ENCODE measurements around the gene AUNIP. TPM values are rescaled to one million over a fixed set of nuclear protein-coding genes. Genes with fewer than 3 reads are reported as not detected.

AUNIP gene
- total and polyA plus RNA-seq, 2 donors from 2014 or later: 0.38 TPM; not detected in 1

- Histone ChIP-seq H3K27ac (ENCODE audit: low read depth in 2 of 2, low read length in 2 of 2) (peak within 1 kb of the TSS; percentile 69 to 81), H3K4me1 (ENCODE audit: control insufficient read depth in 2 of 3, insufficient read depth in 2 of 3, low read depth in 1 of 3, low read length in 3 of 3) (peaks cover 0 to 30% (median 15%) of the 10 kb centered on the region in 3 donors), H3K4me3 (ENCODE audit: low read length in 3 of 3) (peak within 1 kb of the TSS; percentile 56 to 65 (median 59)), H3K27me3 (ENCODE audit: control insufficient read depth, insufficient read depth, low read length) (no peaks in the 10 kb centered on the region), H3K9ac (ENCODE audit: low read length in 3 of 3) (peak within 1 kb of the TSS; percentile 30 to 77 (median 44)), H3K9me3 (ENCODE audit: control insufficient read depth in 2 of 3, insufficient read depth in 1 of 3, low read length in 3 of 3) (no peaks in the 10 kb centered on the region), H3K36me3 (ENCODE audit: control insufficient read depth in 2 of 3, insufficient read depth in 3 of 3, low read length in 3 of 3) (peaks cover 0 to under 1% (median 0%) of the 10 kb centered on the region in 3 donors)
- peak; percentile 68 to 92 (median 83) for DNase-seq
- no peak for TF ChIP-seq CTCF (IDR thresholded peaks at IDR 0.05; ENCODE audit: borderline replicate concordance, extremely low read depth, insufficient read depth)
- FAIRE-seq: no peak
- intact Hi-C loops (cut with DNase I): loop anchor here (10.0 kb wide), 1 partner anchor 185 kb away; the partner anchor contains the start of gene MAN1C1
Measured at GRCh38 chr1:25799935-25800702, 59.1 kb downstream of the AUNIP start, which contains the start of gene SELENON. TSS of gene SELENON (plus strand) at chr1:25800193. CDS start at chr1:25800231, 38 bp downstream.

GRCh38 chr1:25799352-25799934 lies 59.8 kb downstream of the AUNIP start:
- Histone ChIP-seq H3K36me3 (ENCODE audit: control insufficient read depth in 2 of 3, insufficient read depth in 3 of 3, low read length in 3 of 3) (no peaks in the 10 kb centered on the region), H3K27me3 (ENCODE audit: control insufficient read depth, insufficient read depth, low read length) (no peaks in the 10 kb centered on the region), H3K4me3 (ENCODE audit: low read length in 3 of 3) (peak overlapping the region in 2 of 3 donors; percentile 35 to 51), H3K9me3 (ENCODE audit: control insufficient read depth in 2 of 3, insufficient read depth in 1 of 3, low read length in 3 of 3) (no peaks in the 10 kb centered on the region), H3K9ac (ENCODE audit: low read length in 3 of 3) (peak overlapping the region in 2 of 3 donors; percentile 18 to 46), H3K4me1 (ENCODE audit: control insufficient read depth in 2 of 3, insufficient read depth in 2 of 3, low read depth in 1 of 3, low read length in 3 of 3) (peaks cover 0 to 30% (median 15%) of the 10 kb centered on the region in 3 donors), H3K27ac (ENCODE audit: low read depth in 2 of 2, low read length in 2 of 2) (peak overlapping the region; percentile 69 to 81)
- FAIRE-seq: no peak
- no peak for TF ChIP-seq CTCF (IDR thresholded peaks at IDR 0.05; ENCODE audit: borderline replicate concordance, extremely low read depth, insufficient read depth)
- DNase-seq: peak in 2 of 5 donors; percentile 61 to 64
- intact Hi-C loops (cut with DNase I): loop anchor here (10.0 kb wide), 1 partner anchor 185 kb away; the partner anchor contains the start of gene MAN1C1

DNA sequence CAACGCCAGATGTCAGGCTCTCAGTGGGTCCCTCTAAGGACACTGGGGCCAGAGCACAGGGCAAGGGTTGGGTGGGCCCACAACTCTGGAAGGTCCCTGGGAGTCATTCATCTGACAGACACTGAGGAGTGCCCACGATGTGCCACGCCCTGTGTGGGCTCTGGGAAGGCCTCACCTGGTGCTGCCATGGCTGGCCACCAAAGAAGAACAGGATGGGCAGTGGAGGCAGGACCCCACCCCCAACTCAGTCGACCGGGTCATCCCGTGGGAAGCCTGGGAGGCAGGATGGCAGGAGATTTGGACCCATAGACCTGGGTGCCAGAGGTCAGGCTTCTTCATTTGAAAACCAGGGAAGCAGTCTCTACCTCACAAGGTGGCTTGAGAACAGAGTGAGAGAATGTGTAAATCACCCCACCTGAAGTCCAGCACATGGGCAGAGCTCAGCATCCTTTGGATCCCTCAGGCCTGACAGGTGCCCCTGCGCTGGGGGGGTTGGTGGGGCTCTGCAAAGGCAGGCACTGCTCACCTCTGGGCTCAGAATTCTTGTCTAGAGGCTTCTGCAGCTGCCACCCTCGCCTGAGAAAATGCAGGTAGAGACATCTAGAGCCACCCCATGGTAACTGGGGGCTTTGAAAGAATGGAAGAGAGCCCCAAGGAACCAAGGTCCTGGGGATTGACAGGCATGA lies 60.4 kb downstream of the AUNIP start:
- peaks cover 0 to 34% (median 15%) of the 10 kb centered on the region in 3 donors for H3K4me1 ChIP-seq (ENCODE audit: control insufficient read depth in 2 of 3, insufficient read depth in 2 of 3, low read depth in 1 of 3, low read length in 3 of 3)
- no peaks in the 10 kb centered on the region for H3K9me3 ChIP-seq (ENCODE audit: control insufficient read depth in 2 of 3, insufficient read depth in 1 of 3, low read length in 3 of 3)
- DNase-seq: no peak
- peak overlapping the region in 1 of 2 donors; percentile 11 for H3K27ac ChIP-seq (ENCODE audit: low read depth in 2 of 2, low read length in 2 of 2)
- no peak for TF ChIP-seq CTCF (IDR thresholded peaks at IDR 0.05; ENCODE audit: borderline replicate concordance, extremely low read depth, insufficient read depth)
- H3K36me3 ChIP-seq (ENCODE audit: control insufficient read depth in 2 of 3, insufficient read depth in 3 of 3, low read length in 3 of 3): no peaks in the 10 kb centered on the region
- no peak overlapping the region for H3K4me3 ChIP-seq (ENCODE audit: low read length in 3 of 3)
- FAIRE-seq: no peak
- intact Hi-C loops (cut with DNase I): loop anchor here (10.0 kb wide), 1 partner anchor 184 kb away; the partner anchor contains the start of gene MAN1C1
- H3K27me3 ChIP-seq (ENCODE audit: control insufficient read depth, insufficient read depth, low read length): no peaks in the 10 kb centered on the region
- H3K9ac ChIP-seq (ENCODE audit: low read length in 3 of 3): peak overlapping the region in 1 of 3 donors; percentile 46

Measured in kidney (tissue), 14 donors.